Lung (tissue), 12 donors: ENCODE data around the gene AARS2. TPM values are rescaled to one million over a fixed set of nuclear protein-coding genes. Genes with fewer than 3 reads are reported as not detected.

Source experiments
- ATAC-seq: fragments of 200-7000 bp; cut with Tn5 transposase; one replicate; pipeline ENCODE4 v1.9.1; 2020; ENCODE audit warnings: moderate number of reproducible peaks; ENCODE audit not compliant: insufficient read depth, low FRiP score
- DNase-seq, 3 donors: peaks; one replicate each; pipeline ENCODE4 v3.0.0-alpha.2; 2013 to 2017
- H3K27ac ChIP-seq, 2 donors: one replicate each; pipeline ENCODE4 v1.5.1; 2013; ENCODE audit warnings: mild to moderate bottlenecking in 2 of 2, moderate library complexity in 2 of 2, control low read depth in 1 of 2, inconsistent platforms in 1 of 2, low read depth in 1 of 2, low read length in 1 of 2
- H3K27me3 ChIP-seq, 3 donors: one replicate each; pipeline ENCODE4 v1.5.1; 2013; ENCODE audit warnings: low read length in 2 of 3; ENCODE audit not compliant: control insufficient read depth in 3 of 3, insufficient read depth in 3 of 3
- H3K36me3 ChIP-seq, 4 donors: one replicate each; pipeline ENCODE4 v1.5.1; 2013; ENCODE audit warnings: low read length in 4 of 4, mild to moderate bottlenecking in 1 of 4, moderate library complexity in 1 of 4; ENCODE audit not compliant: control insufficient read depth in 4 of 4, insufficient read depth in 4 of 4
- H3K4me1 ChIP-seq, 5 donors: one replicate each; pipeline ENCODE4 v1.5.1; 2013; ENCODE audit warnings: low read length in 5 of 5, mild to moderate bottlenecking in 2 of 5, moderate library complexity in 1 of 5; ENCODE audit not compliant: control insufficient read depth in 5 of 5, insufficient read depth in 5 of 5
- H3K4me3 ChIP-seq: one replicate; pipeline ENCODE4 v1.5.1; 2013; ENCODE audit warnings: mild to moderate bottlenecking, control low read depth, moderate library complexity
- H3K9ac ChIP-seq, 2 donors: one replicate each; pipeline ENCODE4 v1.5.1; 2013; ENCODE audit warnings: low read length in 2 of 2, control low read depth in 1 of 2; ENCODE audit not compliant: insufficient read depth in 1 of 2
- H3K9me3 ChIP-seq, 4 donors: one replicate each; pipeline ENCODE4 v1.5.1; 2013; ENCODE audit warnings: low read length in 3 of 4, mild to moderate bottlenecking in 1 of 4, moderate library complexity in 1 of 4; ENCODE audit not compliant: control insufficient read depth in 4 of 4, insufficient read depth in 3 of 4
- CTCF ChIP-seq: IDR thresholded peaks from 2 replicates; pipeline ENCODE4 v1.5.1; 2012; ENCODE audit warnings: mild to moderate bottlenecking; ENCODE audit errors: control extremely low read depth, extremely low read depth
- WGBS, 2 donors: extraction: QIAGEN DNeasy Blood & Tissue Kit; methylation state at CpG; one replicate each; pipeline ENCODE4 v1.1.7; 2013; 5-methylcytosine and 5-hydroxymethylcytosine counted together
- polyA plus RNA-seq, 2 donors: library from polyadenylated mRNA; stranded (reverse); fragments of 200-250 nt; gene quantifications; one replicate each; pipeline ENCODE4 v1.2.1, GENCODE V29; 2013
- total RNA-seq, 2 donors: library from RNA; depleted of rRNA in 1 of 2; stranded (reverse); fragments of >200 nt in 1 of 2; gene quantifications; one replicate each; pipeline ENCODE4 v1.2.1, GENCODE V29; 2014 to 2021
- donor health status: control.
- donor health status: control.
- donor health status: Bipolar disorder and iron deficiency.
- donor health status: healthy.
- donor health status: DM: yes; HTN: yes; CAD: no.

AARS2 gene
- total and polyA plus RNA-seq, 4 donors: 4.8 to 13.7 (median 9.4) TPM

- Histone ChIP-seq H3K36me3 (no peaks in the 10 kb centered on the region), H3K9ac (no peak within 1 kb of the TSS), H3K27me3 (peaks cover 0 to 45% (median 28%) of the 10 kb centered on the region in 3 donors), H3K4me3 (no peak within 1 kb of the TSS), H3K27ac (no peak within 1 kb of the TSS), H3K4me1 (no peaks in the 10 kb centered on the region), H3K9me3 (peaks cover 0 to 4% (median 0%) of the 10 kb centered on the region in 4 donors)
- DNase-seq: no peak
- no peak for ATAC-seq
- 17 to 23% methylated on average over 16 to 29 of the region's 29 CpGs for WGBS, 2 donors
- TF ChIP-seq CTCF: no peak
Observed at GRCh38 chr6:44269921-44270525, 43.1 kb downstream of the AARS2 start, which contains the start of gene TMEM151B. Gene TMEM151B (plus strand): TSS chr6:44270450. CDS start chr6:44270743, 293 bp downstream.

GRCh38 chr6:44269178-44269920 is 43.8 kb downstream of the AARS2 start:
- Histone ChIP-seq H3K4me1 (peaks cover 0 to 4% (median under 1%) of the 10 kb centered on the region in 5 donors), H3K4me3 (no peak overlapping the region), H3K27me3 (peaks cover 0 to 45% (median 28%) of the 10 kb centered on the region in 3 donors), H3K36me3 (no peaks in the 10 kb centered on the region), H3K27ac (no peak overlapping the region), H3K9ac (no peak overlapping the region), H3K9me3 (peaks cover 0 to 4% (median 0%) of the 10 kb centered on the region in 4 donors)
- DNase-seq (no peak), ATAC-seq (no peak)
- WGBS, 2 donors: 81 to 86% methylated on average over 1 of the region's 1 CpG
- no peak for TF ChIP-seq CTCF

- WGBS, 2 donors: 22 to 23% methylated on average over 5 of the region's 5 CpGs
- Histone ChIP-seq H3K27me3 (peaks cover 0 to 36% (median 28%) of the 10 kb centered on the region in 3 donors), H3K9me3 (peaks cover 0 to 2% (median 0%) of the 10 kb centered on the region in 4 donors), H3K27ac (no peak overlapping the region), H3K4me3 (no peak overlapping the region), H3K4me1 (peaks cover 6 to 16% (median 10%) of the 10 kb centered on the region in 5 donors), H3K36me3 (no peaks in the 10 kb centered on the region), H3K9ac (no peak overlapping the region)
- no peak for ATAC-seq
- peak; percentile 62 to 71 (median 67) for DNase-seq
- TF ChIP-seq CTCF: peak; percentile 85
Observed at GRCh38 chr6:44268095-44268628, 45.0 kb downstream of the AARS2 start.
